Measurements from ENCODE around the gene AFAP1.

Gene AFAP1

DNA sequence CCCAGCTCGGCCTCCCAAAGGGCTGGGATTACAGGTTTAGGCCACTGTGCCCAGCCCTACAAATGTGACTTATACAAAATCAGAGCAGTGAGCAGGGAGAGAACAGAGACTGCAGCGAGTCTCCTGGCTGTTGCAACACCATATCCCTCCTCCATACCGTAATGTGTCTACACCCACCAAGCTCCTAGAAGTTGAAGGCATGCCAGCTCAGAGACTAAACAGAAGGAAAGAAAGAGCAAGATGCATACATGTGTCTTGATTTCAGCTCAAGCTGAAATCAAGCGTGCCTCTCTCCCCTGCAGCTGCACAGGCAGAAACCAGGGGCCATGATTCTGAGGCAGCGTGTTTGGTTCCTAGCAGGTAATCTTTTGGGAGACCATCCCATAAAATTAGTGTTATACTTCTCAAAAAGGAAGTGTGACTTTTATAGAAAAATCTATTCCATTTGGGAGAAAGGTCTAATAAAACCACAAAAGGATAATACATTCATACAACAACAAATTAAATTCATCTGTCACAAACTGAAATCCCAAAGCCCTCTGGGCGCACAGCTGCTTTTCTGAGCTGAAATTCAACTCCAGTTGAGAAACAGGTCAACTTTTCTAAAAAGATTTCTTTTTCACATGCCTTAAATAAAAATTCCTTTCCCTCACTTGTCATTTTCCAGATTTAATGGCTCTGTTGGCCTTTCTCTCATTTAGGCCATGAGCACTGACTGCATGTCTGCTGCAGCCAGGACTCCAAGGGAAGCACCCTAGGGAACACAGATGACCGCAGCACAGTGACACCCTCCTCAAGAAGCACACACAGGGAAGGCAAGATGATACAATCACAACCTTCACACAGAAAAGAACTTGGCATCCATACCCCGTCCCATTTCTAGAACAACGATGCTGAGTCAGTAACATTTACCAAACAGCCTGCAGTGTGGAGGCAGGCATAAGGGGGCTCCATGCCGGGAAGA is 34.4 kb downstream of the AFAP1 start:
- intact Hi-C loops (cut with micrococcal nuclease): no loop called here
- H3K36me3 Mint-ChIP-seq (ENCODE audit: low read depth): no peaks in the 10 kb centered on the region
- peaks cover 28% of the 10 kb centered on the region for H3K27me3 Mint-ChIP-seq
- no peaks in the 10 kb centered on the region for H3K9me3 Mint-ChIP-seq
- H3K4me1 Mint-ChIP-seq (ENCODE audit: low read depth): no peaks in the 10 kb centered on the region
- H3K4me3 Mint-ChIP-seq: no peak overlapping the region
- no peak overlapping the region for H3K27ac Mint-ChIP-seq

DNA sequence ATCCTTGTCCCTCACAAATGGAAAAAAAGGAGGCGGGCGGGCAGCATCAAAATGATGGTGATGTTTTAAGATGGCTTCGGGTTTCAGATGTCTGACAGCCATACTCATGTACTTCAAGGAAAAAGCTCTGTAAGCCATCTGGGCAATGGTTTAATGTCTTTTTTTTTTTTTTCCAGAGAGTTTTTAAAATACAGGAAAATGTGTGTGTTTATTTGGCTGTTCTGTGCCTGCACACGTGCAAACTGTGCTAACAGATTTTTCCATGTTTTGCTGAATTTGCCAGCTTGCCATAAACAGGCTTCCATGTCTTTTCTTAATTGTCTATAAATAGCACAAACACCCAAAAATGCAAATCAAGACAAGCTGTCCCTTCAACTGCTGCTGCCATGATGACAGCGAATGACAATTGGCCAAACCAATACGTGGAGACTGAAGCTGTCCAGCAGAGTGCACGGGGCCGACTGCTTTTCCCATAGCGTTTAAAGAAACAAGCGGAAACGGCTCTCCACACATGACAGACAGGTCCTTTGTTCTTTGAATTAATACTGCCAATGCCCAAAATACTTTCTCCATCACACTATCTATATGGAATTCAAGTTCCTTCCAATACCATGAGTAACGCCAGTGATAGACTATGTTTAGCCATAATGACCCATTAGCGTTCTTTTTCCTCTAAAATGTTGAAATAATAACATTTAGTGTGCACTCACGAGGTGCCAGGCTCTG is 35.7 kb downstream of the AFAP1 start:
- Mint-ChIP-seq H3K27me3 (peaks cover 22% of the 10 kb centered on the region), H3K4me3 (no peak overlapping the region), H3K4me1 (ENCODE audit: low read depth) (no peaks in the 10 kb centered on the region), H3K36me3 (ENCODE audit: low read depth) (no peaks in the 10 kb centered on the region), H3K27ac (no peak overlapping the region), H3K9me3 (no peaks in the 10 kb centered on the region)
- intact Hi-C loops (cut with micrococcal nuclease): no loop called here

- Mint-ChIP-seq H3K27ac (no peak overlapping the region), H3K4me3 (no peak overlapping the region), H3K9me3 (no peaks in the 10 kb centered on the region), H3K36me3 (ENCODE audit: low read depth) (no peaks in the 10 kb centered on the region), H3K4me1 (ENCODE audit: low read depth) (no peaks in the 10 kb centered on the region), H3K27me3 (peaks cover 22% of the 10 kb centered on the region)
- intact Hi-C loops (cut with micrococcal nuclease): no loop called here
Observed at GRCh38 chr4:7902826-7903225, 36.8 kb downstream of the AFAP1 start.

- Mint-ChIP-seq H3K4me3 (no peak overlapping the region), H3K27me3 (peaks cover 22% of the 10 kb centered on the region)
Observed at GRCh38 chr4:7902101-7902553, 37.5 kb downstream of the AFAP1 start.

GRCh38 chr4:7901311-7901885 is 38.3 kb downstream of the AFAP1 start:
- Mint-ChIP-seq H3K27ac (no peak overlapping the region), H3K36me3 (ENCODE audit: low read depth) (no peaks in the 10 kb centered on the region), H3K4me3 (no peak overlapping the region), H3K9me3 (no peaks in the 10 kb centered on the region), H3K27me3 (peaks cover 20% of the 10 kb centered on the region), H3K4me1 (ENCODE audit: low read depth) (no peaks in the 10 kb centered on the region)
- intact Hi-C loops (cut with micrococcal nuclease): no loop called here

More at GRCh38 chr4:7902101-7902553, 37.5 kb downstream of the AFAP1 start:
- intact Hi-C loops (cut with micrococcal nuclease): no loop called here
- Mint-ChIP-seq H3K4me1 (ENCODE audit: low read depth) (no peaks in the 10 kb centered on the region), H3K36me3 (ENCODE audit: low read depth) (no peaks in the 10 kb centered on the region), H3K27ac (no peak overlapping the region), H3K9me3 (no peaks in the 10 kb centered on the region)

- peaks cover 18% of the 10 kb centered on the region for H3K27me3 Mint-ChIP-seq
- intact Hi-C loops (cut with micrococcal nuclease): no loop called here
- H3K9me3 Mint-ChIP-seq: no peaks in the 10 kb centered on the region
- no peaks in the 10 kb centered on the region for H3K36me3 Mint-ChIP-seq (ENCODE audit: low read depth)
- H3K27ac Mint-ChIP-seq: no peak overlapping the region
- H3K4me3 Mint-ChIP-seq: no peak overlapping the region
- no peaks in the 10 kb centered on the region for H3K4me1 Mint-ChIP-seq (ENCODE audit: low read depth)
Observed at GRCh38 chr4:7900334-7900909, 39.2 kb downstream of the AFAP1 start.

DNA sequence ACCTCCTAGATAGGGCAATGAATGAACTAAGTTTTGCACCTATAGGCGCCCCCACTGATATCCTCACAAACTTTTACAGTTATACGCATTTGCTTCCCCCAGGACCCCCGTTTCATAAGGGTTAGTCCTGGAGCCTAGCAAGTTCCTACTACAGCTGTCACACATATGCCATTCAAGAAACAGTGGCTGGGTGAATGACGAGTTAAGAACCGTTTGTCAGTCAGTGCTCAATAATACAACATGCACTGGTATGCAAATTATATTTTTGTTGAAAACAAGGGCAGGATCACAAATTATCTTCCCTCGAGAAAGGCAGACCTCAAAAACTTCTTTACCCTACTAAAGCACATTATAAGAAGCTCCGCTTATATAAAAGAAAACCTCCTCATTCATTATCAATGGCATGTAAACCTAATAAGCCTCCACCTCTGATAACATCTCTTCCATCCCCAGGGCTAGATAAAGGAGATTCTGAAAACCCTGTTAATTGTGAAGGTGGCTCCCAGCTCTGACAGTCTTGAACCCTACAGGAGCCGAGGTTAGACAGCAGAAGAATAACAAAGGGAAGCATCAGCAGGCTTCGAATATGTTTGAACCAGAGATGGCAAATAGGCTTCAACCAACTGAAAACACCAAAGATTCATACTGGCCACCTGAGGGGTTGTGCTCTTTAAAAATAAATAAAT is 40.3 kb downstream of the AFAP1 start:
- intact Hi-C loops (cut with micrococcal nuclease): no loop called here

GRCh38 chr4:7898385-7898784 is 41.3 kb downstream of the AFAP1 start:
- intact Hi-C loops (cut with micrococcal nuclease): no loop called here
- Mint-ChIP-seq H3K9me3 (no peaks in the 10 kb centered on the region), H3K27ac (no peak overlapping the region), H3K4me1 (ENCODE audit: low read depth) (no peaks in the 10 kb centered on the region), H3K27me3 (peaks cover 9% of the 10 kb centered on the region), H3K4me3 (no peak overlapping the region), H3K36me3 (ENCODE audit: low read depth) (no peaks in the 10 kb centered on the region)

More for the DNA sequence above, 40.3 kb downstream of the AFAP1 start:
- Mint-ChIP-seq H3K27ac (no peak overlapping the region), H3K4me3 (no peak overlapping the region), H3K27me3 (peaks cover 14% of the 10 kb centered on the region), H3K36me3 (ENCODE audit: low read depth) (no peaks in the 10 kb centered on the region), H3K4me1 (ENCODE audit: low read depth) (no peaks in the 10 kb centered on the region), H3K9me3 (no peaks in the 10 kb centered on the region)

DNA sequence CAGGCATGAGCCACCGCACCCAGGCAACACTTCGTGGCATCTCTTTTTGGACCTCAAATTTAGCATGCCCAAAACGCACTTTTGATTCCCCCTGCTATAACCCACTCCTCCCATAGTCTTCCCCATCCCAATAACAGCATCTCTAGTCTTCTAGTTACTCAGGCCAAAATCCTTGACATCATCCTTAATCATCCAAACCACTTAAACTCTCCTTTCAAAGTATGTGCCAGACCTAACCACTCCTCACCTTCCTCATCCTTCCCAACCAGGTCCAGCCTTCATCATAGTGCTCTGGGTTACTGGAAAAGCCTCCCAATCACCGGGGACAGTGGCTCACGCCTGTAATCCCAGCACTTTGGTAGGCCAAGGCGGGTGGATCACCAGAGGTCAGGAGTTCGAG is 41.9 kb downstream of the AFAP1 start:
- Mint-ChIP-seq H3K27ac (no peak overlapping the region), H3K4me3 (no peak overlapping the region), H3K36me3 (ENCODE audit: low read depth) (no peaks in the 10 kb centered on the region), H3K4me1 (ENCODE audit: low read depth) (no peaks in the 10 kb centered on the region), H3K27me3 (peaks cover 4% of the 10 kb centered on the region), H3K9me3 (no peaks in the 10 kb centered on the region)
- intact Hi-C loops (cut with micrococcal nuclease): no loop called here

DNA sequence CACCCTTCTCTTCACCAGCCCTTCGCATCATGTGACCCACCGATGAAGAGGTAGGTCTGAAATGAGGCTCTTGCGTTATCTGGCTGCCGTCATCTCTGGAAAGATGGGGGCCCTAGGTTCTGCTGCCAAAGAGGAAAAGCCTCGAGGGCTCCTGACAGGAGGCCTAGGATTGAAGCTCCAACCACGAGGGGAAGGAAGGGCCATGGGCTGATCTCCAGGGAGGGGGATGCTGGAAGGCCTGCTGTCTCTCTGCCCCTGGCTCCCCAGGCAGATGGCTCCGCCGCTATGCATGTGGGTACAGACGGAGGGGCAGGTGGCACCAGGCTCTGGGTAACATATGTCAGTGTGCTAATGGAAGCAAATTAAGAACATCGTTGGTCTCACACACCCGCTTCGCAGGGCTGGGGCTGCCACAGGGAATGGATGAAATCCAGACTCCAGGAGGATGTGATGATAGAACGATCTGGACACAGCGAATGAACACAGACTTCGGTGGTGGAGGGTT is 44.9 kb downstream of the AFAP1 start:
- no peak overlapping the region for H3K4me3 Mint-ChIP-seq
- peaks cover 2% of the 10 kb centered on the region for H3K27me3 Mint-ChIP-seq
- intact Hi-C loops (cut with micrococcal nuclease): no loop called here
- H3K9me3 Mint-ChIP-seq: no peaks in the 10 kb centered on the region
- no peaks in the 10 kb centered on the region for H3K4me1 Mint-ChIP-seq (ENCODE audit: low read depth)
- H3K36me3 Mint-ChIP-seq (ENCODE audit: low read depth): no peaks in the 10 kb centered on the region
- no peak overlapping the region for H3K27ac Mint-ChIP-seq

DNA sequence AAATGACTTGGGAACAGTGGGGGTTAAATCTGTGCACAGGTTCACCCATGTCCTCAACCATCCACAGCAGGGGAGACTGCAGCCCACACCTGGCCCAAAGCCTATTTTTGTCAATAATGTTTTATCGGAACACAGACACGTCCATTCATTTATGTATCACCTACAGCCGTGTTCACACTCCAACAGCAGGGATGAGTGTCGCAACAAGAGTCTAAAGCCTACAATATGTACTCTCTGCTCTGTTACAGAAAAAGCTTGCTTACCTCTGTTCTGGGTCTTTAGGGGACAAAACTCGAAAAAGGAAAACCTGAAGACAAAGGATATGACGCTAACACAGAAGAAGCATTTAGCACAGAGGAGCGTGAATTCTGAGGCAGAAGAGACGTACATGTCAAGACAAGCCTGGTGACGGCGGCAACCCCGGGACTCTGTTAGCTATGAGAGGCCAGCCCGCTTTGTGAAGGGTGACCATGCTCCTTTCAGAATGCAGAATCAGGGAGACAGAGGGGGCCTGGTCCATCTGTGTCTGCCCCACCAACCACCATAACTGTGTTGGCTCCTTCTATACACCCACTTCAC is 45.5 kb downstream of the AFAP1 start:
- no peak overlapping the region for H3K27ac Mint-ChIP-seq
- H3K4me1 Mint-ChIP-seq (ENCODE audit: low read depth): no peaks in the 10 kb centered on the region
- no peaks in the 10 kb centered on the region for H3K36me3 Mint-ChIP-seq (ENCODE audit: low read depth)
- no peak overlapping the region for H3K4me3 Mint-ChIP-seq
- peaks cover 2% of the 10 kb centered on the region for H3K27me3 Mint-ChIP-seq
- no peaks in the 10 kb centered on the region for H3K9me3 Mint-ChIP-seq
- intact Hi-C loops (cut with micrococcal nuclease): no loop called here

GRCh38 chr4:7893539-7893938 is 46.1 kb downstream of the AFAP1 start:
- Mint-ChIP-seq H3K4me3 (no peak overlapping the region), H3K9me3 (no peaks in the 10 kb centered on the region), H3K27ac (no peak overlapping the region), H3K27me3 (peaks cover 2% of the 10 kb centered on the region), H3K36me3 (ENCODE audit: low read depth) (no peaks in the 10 kb centered on the region), H3K4me1 (ENCODE audit: low read depth) (no peaks in the 10 kb centered on the region)
- intact Hi-C loops (cut with micrococcal nuclease): no loop called here

All from dendritic cell treated with granulocyte-macrophage colony-stimulating factor and Interleukin-4, amounts not matched to agents 40 ng/mL and 50 ng/mL, for 4 days (primary cell).